Omental fat pad (tissue), 4 donors: Measurements from ENCODE around the gene TMEM33. TPM values are rescaled to one million over a fixed set of nuclear protein-coding genes. Genes with fewer than 3 reads are reported as not detected.

ENCODE experiments used
- ATAC-seq: fragments of 150-250 bp; one replicate; pipeline ENCODE4 v1.9.1; 2016; ENCODE audit warnings: mild to moderate bottlenecking, moderate library complexity; ENCODE audit not compliant: low FRiP score
- DNase-seq: peaks from one replicate; pipeline ENCODE4 v3.0.0-alpha.2; 2019; ENCODE audit warnings: low spot score
- small RNA-seq: library from RNA; depleted of rRNA; stranded (forward); fragments of <200 nt; gene quantifications from one replicate; pipeline ENCODE3, GENCODE V24; 2016
- total RNA-seq, 4 donors: library from RNA; depleted of rRNA; stranded (reverse); fragments of >200 nt; gene quantifications; one replicate each; pipeline ENCODE4 v1.1.0, GENCODE V29; 2016
- TF ChIP-seq, protein P1 (sequence below), 3 donors: fragments of 450-650 bp; IDR thresholded peaks; one replicate each; pipeline ENCODE4 v1.5.1; 2016 to 2017; ENCODE audit warnings: antibody characterized with exemption in 3 of 3, mild to moderate bottlenecking in 3 of 3, moderate library complexity in 2 of 3

The TMEM33 gene
- total RNA-seq, 4 donors from 2014 or later = 24.6 to 46.4 (median 35.2) TPM

DNA sequence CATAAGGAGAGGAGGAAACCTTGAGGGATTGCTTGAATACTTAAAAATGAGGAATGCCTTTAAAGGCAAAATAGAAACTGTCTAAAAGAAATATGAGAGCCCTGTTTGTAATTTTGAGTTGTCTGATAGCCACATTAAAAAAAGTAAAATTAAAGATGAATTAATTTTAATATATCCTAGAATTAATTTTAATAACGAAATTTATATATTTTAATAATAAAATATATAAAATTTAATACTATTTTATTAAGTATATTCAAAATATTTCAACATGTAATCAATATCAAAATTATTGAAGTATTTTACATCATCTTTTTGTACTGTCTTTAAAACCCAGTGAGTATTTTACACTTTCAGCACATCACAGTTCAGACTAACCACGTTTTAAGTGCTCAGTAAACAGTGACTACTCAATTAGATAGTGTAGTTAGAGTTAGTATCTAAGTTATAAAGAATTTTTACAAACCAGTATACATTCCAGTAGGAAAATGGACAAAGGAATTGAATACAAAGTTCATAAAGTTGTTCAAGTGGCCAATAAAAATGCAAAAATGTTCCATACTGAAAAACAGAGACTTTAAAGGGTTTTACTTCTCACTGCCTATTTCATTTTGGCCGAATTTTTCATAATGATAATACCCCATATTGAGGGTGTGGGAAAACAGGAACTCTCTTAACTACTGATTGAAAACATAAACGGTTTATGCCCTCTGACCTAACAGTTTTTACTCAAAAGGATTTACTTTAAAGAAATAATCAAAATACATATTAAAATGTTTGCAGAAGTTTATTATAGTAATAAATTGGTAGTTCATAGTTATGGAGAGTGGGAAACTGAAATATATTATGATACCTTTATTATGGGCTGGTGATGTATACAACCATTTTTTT is 58.0 kb downstream of the TMEM33 start:
- DNase-seq (no peak), ATAC-seq (no peak)
- TF ChIP-seq, protein P1, sequence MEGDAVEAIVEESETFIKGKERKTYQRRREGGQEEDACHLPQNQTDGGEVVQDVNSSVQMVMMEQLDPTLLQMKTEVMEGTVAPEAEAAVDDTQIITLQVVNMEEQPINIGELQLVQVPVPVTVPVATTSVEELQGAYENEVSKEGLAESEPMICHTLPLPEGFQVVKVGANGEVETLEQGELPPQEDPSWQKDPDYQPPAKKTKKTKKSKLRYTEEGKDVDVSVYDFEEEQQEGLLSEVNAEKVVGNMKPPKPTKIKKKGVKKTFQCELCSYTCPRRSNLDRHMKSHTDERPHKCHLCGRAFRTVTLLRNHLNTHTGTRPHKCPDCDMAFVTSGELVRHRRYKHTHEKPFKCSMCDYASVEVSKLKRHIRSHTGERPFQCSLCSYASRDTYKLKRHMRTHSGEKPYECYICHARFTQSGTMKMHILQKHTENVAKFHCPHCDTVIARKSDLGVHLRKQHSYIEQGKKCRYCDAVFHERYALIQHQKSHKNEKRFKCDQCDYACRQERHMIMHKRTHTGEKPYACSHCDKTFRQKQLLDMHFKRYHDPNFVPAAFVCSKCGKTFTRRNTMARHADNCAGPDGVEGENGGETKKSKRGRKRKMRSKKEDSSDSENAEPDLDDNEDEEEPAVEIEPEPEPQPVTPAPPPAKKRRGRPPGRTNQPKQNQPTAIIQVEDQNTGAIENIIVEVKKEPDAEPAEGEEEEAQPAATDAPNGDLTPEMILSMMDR (IDR thresholded peaks at IDR 0.05) = no peak

DNA sequence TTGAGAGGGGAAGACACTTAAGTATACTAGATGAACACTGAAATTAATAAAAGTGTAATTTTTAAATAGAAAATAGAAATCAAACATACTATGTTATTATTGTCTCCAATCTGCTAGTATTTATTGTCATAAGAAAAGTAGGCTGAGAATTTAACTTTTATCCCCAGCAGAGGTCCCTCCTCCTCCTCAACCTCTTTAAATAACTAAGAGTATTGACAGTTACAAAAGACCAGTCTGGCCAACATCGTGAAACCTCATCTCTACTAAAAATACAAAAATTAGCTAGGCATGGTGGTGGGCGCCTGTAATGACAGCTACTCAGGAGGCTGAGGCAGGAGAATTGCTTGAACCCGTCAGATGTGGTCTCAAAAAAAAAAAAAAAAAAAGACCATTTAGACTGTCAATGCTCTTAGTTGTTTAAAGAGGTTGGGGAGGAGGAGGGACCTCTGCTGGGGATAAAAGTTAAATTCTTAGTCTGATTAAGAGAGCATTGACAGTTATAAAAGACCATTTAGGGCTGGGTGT is 59.3 kb downstream of the TMEM33 start:
- TF ChIP-seq, protein P1 (IDR thresholded peaks at IDR 0.05) = no peak
- ATAC-seq (no peak), DNase-seq (no peak)

DNA sequence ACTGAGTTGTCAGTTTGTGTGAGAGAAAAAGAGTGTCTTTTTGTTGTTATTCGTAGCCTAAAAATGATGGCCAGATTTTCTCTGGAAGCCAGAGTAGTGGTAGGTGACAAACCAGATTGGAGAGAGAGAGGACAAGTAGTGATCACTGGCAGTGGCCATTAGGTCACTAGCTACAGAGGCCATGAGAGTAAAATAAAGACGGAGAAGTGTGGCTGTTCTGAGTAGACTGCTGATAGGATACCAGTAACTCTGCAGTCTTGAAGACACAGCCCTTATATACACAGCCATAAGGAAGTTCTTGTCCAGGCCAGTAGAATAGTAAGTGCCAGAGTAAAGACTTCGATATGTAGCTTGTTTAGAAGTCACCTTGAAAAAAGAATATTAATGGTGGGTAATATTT is 62.8 kb downstream of the TMEM33 start:
- DNase-seq = no peak
- TF ChIP-seq, protein P1 (IDR thresholded peaks at IDR 0.05) = no peak
- no peak for ATAC-seq

DNA sequence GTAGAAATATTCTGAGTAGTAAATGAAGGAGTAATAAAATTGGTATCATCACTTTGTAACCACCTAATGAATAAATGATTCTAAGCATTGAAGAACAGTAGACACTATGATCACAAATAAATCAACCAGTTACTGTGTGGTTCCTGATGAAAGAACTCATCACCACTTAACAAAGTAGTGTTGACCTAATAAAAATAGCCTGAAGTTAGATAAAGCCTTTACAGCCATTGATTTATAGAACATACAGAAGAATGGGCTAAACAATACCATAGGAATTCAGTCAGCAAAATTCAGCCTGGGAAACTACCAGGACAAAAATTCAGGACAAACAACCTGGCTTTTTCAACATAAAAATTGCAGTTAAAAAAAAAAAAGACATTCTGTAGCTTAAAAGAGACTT is 64.1 kb downstream of the TMEM33 start:
- ATAC-seq (no peak), DNase-seq (no peak)
- TF ChIP-seq, protein P1 (IDR thresholded peaks at IDR 0.05) = no peak

DNA sequence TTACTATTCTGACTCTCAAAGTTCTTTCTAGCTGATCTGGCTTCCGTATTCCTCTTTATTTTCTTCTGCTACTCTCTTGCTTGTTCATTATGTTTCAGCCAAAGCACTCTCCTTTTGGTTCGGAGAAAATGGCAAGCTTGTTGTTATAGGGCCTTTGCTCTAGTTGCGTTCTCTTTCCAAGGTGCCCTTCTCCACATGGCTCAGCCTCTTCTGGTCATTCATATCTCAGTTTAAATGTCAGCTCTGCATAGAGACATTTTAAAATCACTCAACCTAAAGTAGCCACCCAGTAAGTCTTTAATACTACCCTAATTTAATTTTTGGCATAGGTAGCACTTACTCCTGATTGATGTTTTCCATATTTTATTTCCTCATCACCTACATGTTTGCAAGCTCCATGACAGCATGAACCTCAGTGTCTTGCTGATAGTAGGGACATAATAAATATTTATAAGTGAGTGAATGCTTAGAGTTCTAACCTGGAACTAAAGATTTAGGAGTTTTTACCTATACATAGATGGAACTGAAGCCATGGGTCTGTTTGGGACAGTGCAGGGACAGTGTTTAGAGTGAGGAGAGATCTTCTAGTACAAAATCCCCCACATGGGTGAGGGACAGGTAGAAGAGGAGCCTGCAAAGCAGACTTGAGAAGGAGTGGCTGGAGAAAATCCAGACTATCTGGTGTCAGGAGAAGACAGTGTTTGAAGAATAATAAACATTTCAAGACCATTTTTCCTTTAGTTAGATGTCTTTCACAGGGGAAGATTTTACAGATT is 73.0 kb downstream of the TMEM33 start:
- no peak for ATAC-seq
- TF ChIP-seq, protein P1 (IDR thresholded peaks at IDR 0.05) = no peak
- no peak for DNase-seq

Small RNA genes within 50 kb of the gene (small RNA-seq; reads per million reads assigned to genes)
- not detected for gene AC108210.2

Other genes starting within 250 kb of the TMEM33 start
- gene PHOX2B, start 186.7 kb upstream of the TMEM33 start, total RNA-seq = not detected
- under 1 TPM; 0.28 to 0.47 (median 0.34) TPM for gene DCAF4L1, start 46.3 kb downstream of the TMEM33 start, total RNA-seq
- 10 to 100 TPM; 31.6 to 38.8 (median 35.0) TPM for gene SLC30A9, start 55.1 kb downstream of the TMEM33 start, total RNA-seq
- under 1 TPM in 3 of 4 donors, not detected in 1; 0.16 to 0.28 (median 0.25) TPM for gene BEND4, start 217.2 kb downstream of the TMEM33 start, total RNA-seq